ENCODE results near the gene ULK1. TPM values are rescaled to one million over a fixed set of nuclear protein-coding genes. Genes with fewer than 3 reads are reported as not detected.

Gene ULK1
- total RNA-seq, 1 experiment from 2014 or later = 67.8 TPM

DNA sequence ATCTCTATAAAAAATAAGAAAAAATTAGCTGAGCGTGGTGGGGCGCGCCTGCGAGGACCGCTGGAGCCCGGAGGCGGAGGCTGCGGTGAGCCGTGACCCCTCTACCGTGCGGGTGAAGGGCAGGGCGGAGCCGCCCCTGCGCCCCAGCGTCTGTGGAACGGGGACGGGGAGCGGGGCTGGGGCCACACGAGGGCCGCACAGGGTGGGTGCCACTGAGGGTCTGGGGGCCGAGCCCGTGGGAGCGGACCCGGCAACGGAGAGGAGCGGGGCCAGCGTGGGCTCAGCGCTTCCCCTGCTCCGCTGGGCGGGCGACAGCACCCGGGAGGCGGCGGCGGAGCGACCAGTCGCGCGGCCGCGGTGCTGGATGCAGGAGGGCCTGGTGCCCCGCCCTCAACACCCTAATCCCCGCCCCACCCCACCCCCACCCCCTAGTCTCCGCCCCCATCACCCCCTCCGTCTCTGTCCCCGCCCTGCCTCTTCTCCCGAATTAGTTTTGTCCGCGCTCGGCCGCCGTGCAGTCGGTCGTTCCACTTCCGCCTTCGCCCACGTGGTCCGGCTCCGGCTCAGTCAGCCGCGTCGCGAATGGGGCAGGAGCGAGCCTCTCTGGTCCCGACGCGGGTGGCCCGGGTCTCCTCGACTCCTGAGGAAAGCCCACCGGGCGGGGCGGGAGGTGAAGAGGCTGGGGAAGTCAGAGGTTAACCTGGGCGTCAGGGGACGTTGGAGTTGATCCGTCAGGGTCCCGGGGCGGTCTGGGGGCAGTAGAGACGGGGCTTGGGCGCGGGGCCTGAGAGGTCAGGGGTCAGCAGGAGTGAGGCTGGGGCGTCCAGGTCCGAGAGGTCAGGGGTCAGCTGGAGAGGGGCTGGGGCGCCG lies 34.5 kb downstream of the ULK1 start, which contains the start of gene PUS1 (continued):
- TF ChIP-seq, protein P1, sequence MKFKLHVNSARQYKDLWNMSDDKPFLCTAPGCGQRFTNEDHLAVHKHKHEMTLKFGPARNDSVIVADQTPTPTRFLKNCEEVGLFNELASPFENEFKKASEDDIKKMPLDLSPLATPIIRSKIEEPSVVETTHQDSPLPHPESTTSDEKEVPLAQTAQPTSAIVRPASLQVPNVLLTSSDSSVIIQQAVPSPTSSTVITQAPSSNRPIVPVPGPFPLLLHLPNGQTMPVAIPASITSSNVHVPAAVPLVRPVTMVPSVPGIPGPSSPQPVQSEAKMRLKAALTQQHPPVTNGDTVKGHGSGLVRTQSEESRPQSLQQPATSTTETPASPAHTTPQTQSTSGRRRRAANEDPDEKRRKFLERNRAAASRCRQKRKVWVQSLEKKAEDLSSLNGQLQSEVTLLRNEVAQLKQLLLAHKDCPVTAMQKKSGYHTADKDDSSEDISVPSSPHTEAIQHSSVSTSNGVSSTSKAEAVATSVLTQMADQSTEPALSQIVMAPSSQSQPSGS (CRISPR knock-in tag; IDR thresholded peaks at IDR 0.05; ENCODE audit: borderline replicate concordance, low read depth) = no peak
- 0 out of 2 replicates have a peak, but pooled peaks have one; percentile 29 for TF ChIP-seq ATF1 (CRISPR knock-in tag; IDR thresholded peaks at IDR 0.05)
- no peak for TF ChIP-seq ZNF138 (CRISPR knock-in tag; conservative IDR thresholded peaks at IDR 0.05)
- TF ChIP-seq ESRRA (CRISPR knock-in tag; IDR thresholded peaks at IDR 0.05; ENCODE audit: borderline replicate concordance) = peak; percentile 17; the same call in 1 of the 2 replicates
- TF ChIP-seq MXD4 (CRISPR knock-in tag; IDR thresholded peaks at IDR 0.05; ENCODE audit: borderline replicate concordance) = no peak
- no peak for TF ChIP-seq RELA (CRISPR knock-in tag; IDR thresholded peaks at IDR 0.05; ENCODE audit: borderline replicate concordance)
- TF ChIP-seq, protein P2, sequence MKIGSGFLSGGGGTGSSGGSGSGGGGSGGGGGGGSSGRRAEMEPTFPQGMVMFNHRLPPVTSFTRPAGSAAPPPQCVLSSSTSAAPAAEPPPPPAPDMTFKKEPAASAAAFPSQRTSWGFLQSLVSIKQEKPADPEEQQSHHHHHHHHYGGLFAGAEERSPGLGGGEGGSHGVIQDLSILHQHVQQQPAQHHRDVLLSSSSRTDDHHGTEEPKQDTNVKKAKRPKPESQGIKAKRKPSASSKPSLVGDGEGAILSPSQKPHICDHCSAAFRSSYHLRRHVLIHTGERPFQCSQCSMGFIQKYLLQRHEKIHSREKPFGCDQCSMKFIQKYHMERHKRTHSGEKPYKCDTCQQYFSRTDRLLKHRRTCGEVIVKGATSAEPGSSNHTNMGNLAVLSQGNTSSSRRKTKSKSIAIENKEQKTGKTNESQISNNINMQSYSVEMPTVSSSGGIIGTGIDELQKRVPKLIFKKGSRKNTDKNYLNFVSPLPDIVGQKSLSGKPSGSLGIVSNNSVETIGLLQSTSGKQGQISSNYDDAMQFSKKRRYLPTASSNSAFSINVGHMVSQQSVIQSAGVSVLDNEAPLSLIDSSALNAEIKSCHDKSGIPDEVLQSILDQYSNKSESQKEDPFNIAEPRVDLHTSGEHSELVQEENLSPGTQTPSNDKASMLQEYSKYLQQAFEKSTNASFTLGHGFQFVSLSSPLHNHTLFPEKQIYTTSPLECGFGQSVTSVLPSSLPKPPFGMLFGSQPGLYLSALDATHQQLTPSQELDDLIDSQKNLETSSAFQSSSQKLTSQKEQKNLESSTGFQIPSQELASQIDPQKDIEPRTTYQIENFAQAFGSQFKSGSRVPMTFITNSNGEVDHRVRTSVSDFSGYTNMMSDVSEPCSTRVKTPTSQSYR (CRISPR knock-in tag; IDR thresholded peaks at IDR 0.05) = 0 out of 2 replicates have a peak, but pooled peaks have one; percentile 27
- no peak for TF ChIP-seq CTCF (IDR thresholded peaks at IDR 0.05)
- peak; percentile 20 for TF ChIP-seq NR2C2 (CRISPR knock-in tag; IDR thresholded peaks at IDR 0.05)
- 0 out of 2 replicates have a peak, but pooled peaks have one; percentile 18 for TF ChIP-seq IRF1 (CRISPR knock-in tag; IDR thresholded peaks at IDR 0.05)
- no peak for TF ChIP-seq TP53 (CRISPR knock-in tag; IDR thresholded peaks at IDR 0.05)
- TF ChIP-seq TCF7 (CRISPR knock-in tag; IDR thresholded peaks at IDR 0.05; ENCODE audit: low read depth) = peak; percentile 42; the same call in 1 of the 2 replicates

GRCh38 chr12:131929581-131930456 lies 35.4 kb downstream of the ULK1 start:
- Mint-ChIP-seq H3K4me3 (peak overlapping the region; percentile 89), H3K27me3 (ENCODE audit: low read depth) (peaks cover 5% of the 10 kb centered on the region), H3K4me1 (peaks cover 10% of the 10 kb centered on the region), H3K9me3 (no peaks in the 10 kb centered on the region), H3K27ac (peak overlapping the region; percentile 96), H3K36me3 (peaks cover 37% of the 10 kb centered on the region)
- CTCF ChIA-PET = interaction anchor here (0.8 to 1.7 kb wide), 5 partner anchors 20 to 475 kb away, joined by 3 to 9 read pairs (median 5); partner anchors contain the start of gene EP400
- DNase-seq (ENCODE audit: low spot score) (peak; percentile 47), ATAC-seq (peak; percentile 23)
- POLR2A ChIA-PET = interaction anchor here (1.2 to 1.6 kb wide), 2 partner anchors 33 to 70 kb away, joined by 6 to 7 read pairs; no protein-coding TSS in a partner anchor
- TF ChIP-seq ZNF317 (CRISPR knock-in tag; IDR thresholded peaks at IDR 0.05; ENCODE audit: borderline replicate concordance, low read depth) (no peak), ZNF263 (CRISPR knock-in tag; IDR thresholded peaks at IDR 0.05; ENCODE audit: low read depth) (0 out of 2 replicates have a peak, but pooled peaks have one; percentile 17), ZNF232 (CRISPR knock-in tag; IDR thresholded peaks at IDR 0.05) (0 out of 2 replicates have a peak, but pooled peaks have one; percentile 50), RELA (CRISPR knock-in tag; IDR thresholded peaks at IDR 0.05; ENCODE audit: borderline replicate concordance) (no peak), TCF7 (CRISPR knock-in tag; IDR thresholded peaks at IDR 0.05; ENCODE audit: low read depth) (no peak), CBFB (CRISPR knock-in tag; IDR thresholded peaks at IDR 0.05; ENCODE audit: low read depth) (no peak), CREB1 (CRISPR knock-in tag; IDR thresholded peaks at IDR 0.05) (no peak), ERG (CRISPR knock-in tag; IDR thresholded peaks at IDR 0.05) (no peak), GRHL2 (CRISPR knock-in tag; IDR thresholded peaks at IDR 0.05; ENCODE audit: insufficient replicate concordance, severe bottlenecking) (no peak)
- TF ChIP-seq, protein P3, sequence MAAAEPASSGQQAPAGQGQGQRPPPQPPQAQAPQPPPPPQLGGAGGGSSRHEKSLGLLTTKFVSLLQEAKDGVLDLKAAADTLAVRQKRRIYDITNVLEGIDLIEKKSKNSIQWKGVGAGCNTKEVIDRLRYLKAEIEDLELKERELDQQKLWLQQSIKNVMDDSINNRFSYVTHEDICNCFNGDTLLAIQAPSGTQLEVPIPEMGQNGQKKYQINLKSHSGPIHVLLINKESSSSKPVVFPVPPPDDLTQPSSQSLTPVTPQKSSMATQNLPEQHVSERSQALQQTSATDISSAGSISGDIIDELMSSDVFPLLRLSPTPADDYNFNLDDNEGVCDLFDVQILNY (CRISPR knock-in tag; IDR thresholded peaks at IDR 0.05) = 0 out of 2 replicates have a peak, but pooled peaks have one; percentile 12
- TF ChIP-seq, protein P4, sequence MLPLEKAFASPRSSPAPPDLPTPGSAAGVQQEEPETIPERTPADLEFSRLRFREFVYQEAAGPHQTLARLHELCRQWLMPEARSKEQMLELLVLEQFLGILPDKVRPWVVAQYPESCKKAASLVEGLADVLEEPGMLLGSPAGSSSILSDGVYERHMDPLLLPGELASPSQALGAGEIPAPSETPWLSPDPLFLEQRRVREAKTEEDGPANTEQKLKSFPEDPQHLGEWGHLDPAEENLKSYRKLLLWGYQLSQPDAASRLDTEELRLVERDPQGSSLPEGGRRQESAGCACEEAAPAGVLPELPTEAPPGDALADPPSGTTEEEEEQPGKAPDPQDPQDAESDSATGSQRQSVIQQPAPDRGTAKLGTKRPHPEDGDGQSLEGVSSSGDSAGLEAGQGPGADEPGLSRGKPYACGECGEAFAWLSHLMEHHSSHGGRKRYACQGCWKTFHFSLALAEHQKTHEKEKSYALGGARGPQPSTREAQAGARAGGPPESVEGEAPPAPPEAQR (CRISPR knock-in tag; IDR thresholded peaks at IDR 0.05) = no peak
